ENCODE results near the gene ZBTB3.

Gene ZBTB3

GRCh38 chr11:62727165-62727871 is 26.6 kb downstream of the ZBTB3 start, which contains the start of gene HNRNPUL2 (continued):
- TF ChIP-seq ZFP69B (tag by site-specific recombination; IDR thresholded peaks at IDR 0.05) (no peak), ZEB2 (tag by site-specific recombination; IDR thresholded peaks at IDR 0.05) (peak; percentile 90), ZNF274 (IDR thresholded peaks at IDR 0.05; ENCODE audit: low read length) (no peak), ZNF274 (tag by site-specific recombination; IDR thresholded peaks at IDR 0.05; ENCODE audit: borderline replicate concordance) (no peak), ZBTB49 (tag by site-specific recombination; IDR thresholded peaks at IDR 0.05; ENCODE audit: low read depth) (no peak), ZNF600 (tag by site-specific recombination; IDR thresholded peaks at IDR 0.05) (0 out of 2 replicates have a peak, but pooled peaks have one; percentile 53), ZBTB21 (tag by site-specific recombination; IDR thresholded peaks at IDR 0.05) (no peak), BCL11B (tag by site-specific recombination; IDR thresholded peaks at IDR 0.05; ENCODE audit: low read depth) (no peak), ZNF707 (tag by site-specific recombination; IDR thresholded peaks at IDR 0.05) (no peak), ZNF561 (tag by site-specific recombination; IDR thresholded peaks at IDR 0.05; ENCODE audit: borderline replicate concordance) (peak; percentile 92), ZNF416 (tag by site-specific recombination; IDR thresholded peaks at IDR 0.05) (no peak), ZNF248 (tag by site-specific recombination; IDR thresholded peaks at IDR 0.05) (no peak), ZNF768 (tag by site-specific recombination; IDR thresholded peaks at IDR 0.05) (no peak), ZNF658 (tag by site-specific recombination; IDR thresholded peaks at IDR 0.05) (no peak), ZNF580 (tag by site-specific recombination; IDR thresholded peaks at IDR 0.05) (no peak), CTCF (tag by site-specific recombination; IDR thresholded peaks at IDR 0.05) (no peak), ZNF138 (tag by site-specific recombination; IDR thresholded peaks at IDR 0.05; ENCODE audit: borderline replicate concordance) (no peak), ZBTB1 (tag by site-specific recombination; IDR thresholded peaks at IDR 0.05) (no peak), ZSCAN5A (tag by site-specific recombination; IDR thresholded peaks at IDR 0.05) (no peak), ZNF175 (tag by site-specific recombination; IDR thresholded peaks at IDR 0.05) (no peak), ZNF37A (tag by site-specific recombination; IDR thresholded peaks at IDR 0.05) (no peak)
- TF ChIP-seq, protein P1, sequence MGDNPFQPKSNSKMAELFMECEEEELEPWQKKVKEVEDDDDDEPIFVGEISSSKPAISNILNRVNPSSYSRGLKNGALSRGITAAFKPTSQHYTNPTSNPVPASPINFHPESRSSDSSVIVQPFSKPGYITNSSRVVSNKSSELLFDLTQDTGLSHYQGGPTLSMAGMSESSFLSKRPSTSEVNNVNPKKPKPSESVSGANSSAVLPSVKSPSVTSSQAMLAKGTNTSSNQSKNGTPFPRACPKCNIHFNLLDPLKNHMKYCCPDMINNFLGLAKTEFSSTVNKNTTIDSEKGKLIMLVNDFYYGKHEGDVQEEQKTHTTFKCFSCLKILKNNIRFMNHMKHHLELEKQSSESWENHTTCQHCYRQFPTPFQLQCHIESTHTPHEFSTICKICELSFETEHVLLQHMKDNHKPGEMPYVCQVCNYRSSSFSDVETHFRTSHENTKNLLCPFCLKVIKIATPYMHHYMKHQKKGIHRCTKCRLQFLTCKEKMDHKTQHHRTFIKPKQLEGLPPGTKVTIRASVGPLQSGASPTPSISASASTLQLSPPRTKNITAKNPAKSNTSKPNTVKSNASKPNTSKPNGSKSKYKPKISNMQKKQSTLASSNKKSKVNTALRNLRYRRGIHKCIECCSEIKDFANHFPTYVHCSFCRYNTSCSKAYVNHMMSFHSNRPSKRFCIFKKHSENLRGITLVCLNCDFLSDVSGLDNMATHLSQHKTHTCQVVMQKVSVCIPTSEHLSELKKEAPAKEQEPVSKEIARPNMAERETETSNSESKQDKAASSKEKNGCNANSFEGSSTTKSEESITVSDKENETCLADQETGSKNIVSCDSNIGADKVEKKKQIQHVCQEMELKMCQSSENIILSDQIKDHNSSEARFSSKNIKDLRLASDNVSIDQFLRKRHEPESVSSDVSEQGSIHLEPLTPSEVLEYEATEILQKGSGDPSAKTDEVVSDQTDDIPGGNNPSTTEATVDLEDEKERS (tag by site-specific recombination; IDR thresholded peaks at IDR 0.05), result no peak
- TF ChIP-seq, protein P2, sequence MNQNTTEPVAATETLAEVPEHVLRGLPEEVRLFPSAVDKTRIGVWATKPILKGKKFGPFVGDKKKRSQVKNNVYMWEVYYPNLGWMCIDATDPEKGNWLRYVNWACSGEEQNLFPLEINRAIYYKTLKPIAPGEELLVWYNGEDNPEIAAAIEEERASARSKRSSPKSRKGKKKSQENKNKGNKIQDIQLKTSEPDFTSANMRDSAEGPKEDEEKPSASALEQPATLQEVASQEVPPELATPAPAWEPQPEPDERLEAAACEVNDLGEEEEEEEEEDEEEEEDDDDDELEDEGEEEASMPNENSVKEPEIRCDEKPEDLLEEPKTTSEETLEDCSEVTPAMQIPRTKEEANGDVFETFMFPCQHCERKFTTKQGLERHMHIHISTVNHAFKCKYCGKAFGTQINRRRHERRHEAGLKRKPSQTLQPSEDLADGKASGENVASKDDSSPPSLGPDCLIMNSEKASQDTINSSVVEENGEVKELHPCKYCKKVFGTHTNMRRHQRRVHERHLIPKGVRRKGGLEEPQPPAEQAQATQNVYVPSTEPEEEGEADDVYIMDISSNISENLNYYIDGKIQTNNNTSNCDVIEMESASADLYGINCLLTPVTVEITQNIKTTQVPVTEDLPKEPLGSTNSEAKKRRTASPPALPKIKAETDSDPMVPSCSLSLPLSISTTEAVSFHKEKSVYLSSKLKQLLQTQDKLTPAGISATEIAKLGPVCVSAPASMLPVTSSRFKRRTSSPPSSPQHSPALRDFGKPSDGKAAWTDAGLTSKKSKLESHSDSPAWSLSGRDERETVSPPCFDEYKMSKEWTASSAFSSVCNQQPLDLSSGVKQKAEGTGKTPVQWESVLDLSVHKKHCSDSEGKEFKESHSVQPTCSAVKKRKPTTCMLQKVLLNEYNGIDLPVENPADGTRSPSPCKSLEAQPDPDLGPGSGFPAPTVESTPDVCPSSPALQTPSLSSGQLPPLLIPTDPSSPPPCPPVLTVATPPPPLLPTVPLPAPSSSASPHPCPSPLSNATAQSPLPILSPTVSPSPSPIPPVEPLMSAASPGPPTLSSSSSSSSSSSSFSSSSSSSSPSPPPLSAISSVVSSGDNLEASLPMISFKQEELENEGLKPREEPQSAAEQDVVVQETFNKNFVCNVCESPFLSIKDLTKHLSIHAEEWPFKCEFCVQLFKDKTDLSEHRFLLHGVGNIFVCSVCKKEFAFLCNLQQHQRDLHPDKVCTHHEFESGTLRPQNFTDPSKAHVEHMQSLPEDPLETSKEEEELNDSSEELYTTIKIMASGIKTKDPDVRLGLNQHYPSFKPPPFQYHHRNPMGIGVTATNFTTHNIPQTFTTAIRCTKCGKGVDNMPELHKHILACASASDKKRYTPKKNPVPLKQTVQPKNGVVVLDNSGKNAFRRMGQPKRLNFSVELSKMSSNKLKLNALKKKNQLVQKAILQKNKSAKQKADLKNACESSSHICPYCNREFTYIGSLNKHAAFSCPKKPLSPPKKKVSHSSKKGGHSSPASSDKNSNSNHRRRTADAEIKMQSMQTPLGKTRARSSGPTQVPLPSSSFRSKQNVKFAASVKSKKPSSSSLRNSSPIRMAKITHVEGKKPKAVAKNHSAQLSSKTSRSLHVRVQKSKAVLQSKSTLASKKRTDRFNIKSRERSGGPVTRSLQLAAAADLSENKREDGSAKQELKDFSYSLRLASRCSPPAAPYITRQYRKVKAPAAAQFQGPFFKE (tag by site-specific recombination; IDR thresholded peaks at IDR 0.05; ENCODE audit: borderline replicate concordance), result no peak
- TF ChIP-seq, protein P3, sequence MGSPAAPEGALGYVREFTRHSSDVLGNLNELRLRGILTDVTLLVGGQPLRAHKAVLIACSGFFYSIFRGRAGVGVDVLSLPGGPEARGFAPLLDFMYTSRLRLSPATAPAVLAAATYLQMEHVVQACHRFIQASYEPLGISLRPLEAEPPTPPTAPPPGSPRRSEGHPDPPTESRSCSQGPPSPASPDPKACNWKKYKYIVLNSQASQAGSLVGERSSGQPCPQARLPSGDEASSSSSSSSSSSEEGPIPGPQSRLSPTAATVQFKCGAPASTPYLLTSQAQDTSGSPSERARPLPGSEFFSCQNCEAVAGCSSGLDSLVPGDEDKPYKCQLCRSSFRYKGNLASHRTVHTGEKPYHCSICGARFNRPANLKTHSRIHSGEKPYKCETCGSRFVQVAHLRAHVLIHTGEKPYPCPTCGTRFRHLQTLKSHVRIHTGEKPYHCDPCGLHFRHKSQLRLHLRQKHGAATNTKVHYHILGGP (tag by site-specific recombination; IDR thresholded peaks at IDR 0.05), result no peak

All from HEK293 (cell line).